ENCODE data around the gene HMCN1. TPM values are rescaled to one million over a fixed set of nuclear protein-coding genes. Genes with fewer than 3 reads are reported as not detected.

Gene HMCN1
- total and polyA plus RNA-seq, 9 donors, result 7.9 to 22.6 (median 11.2) TPM

- Histone ChIP-seq H3K4me1 (ENCODE audit: control insufficient read depth, insufficient read depth, low read length) (no peaks in the 10 kb centered on the region), H3K9me3 (replicated peaks; ENCODE audit: control insufficient read depth, low read depth, low read length) (no peaks in the 10 kb centered on the region), H3K27me3 (ENCODE audit: control insufficient read depth, insufficient read depth, low read length) (no peaks in the 10 kb centered on the region), H3K36me3 (ENCODE audit: control insufficient read depth, insufficient read depth, low read length) (no peaks in the 10 kb centered on the region), H3K27ac (ENCODE audit: low read length) (peak overlapping the region; percentile 77), H3K4me3 (ENCODE audit: low read length) (no peak overlapping the region)
- no peak for DNase-seq
Measured at GRCh38 chr1:185969524-185969991, 235.4 kb downstream of the HMCN1 start.

DNA sequence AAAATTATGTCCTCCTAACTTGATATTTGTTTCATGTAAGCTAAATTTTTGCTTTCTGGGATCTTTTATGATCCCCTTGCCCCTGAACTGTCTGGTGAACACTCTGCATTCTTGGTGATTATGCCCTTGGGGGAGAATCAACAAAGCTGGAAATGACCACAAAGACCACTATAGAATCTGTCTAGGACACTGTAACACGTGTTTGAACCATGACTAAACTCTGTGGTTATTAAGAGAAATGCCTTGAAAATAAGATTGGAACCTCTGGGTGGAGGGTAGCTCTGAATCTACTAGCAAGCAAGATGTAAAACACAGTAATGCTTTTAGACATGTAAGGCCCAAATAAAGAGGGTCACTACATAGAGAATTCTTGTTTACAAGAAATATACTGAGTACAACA is 237.5 kb downstream of the HMCN1 start:
- no peak overlapping the region for H3K27ac ChIP-seq (ENCODE audit: low read length)
- H3K4me1 ChIP-seq (ENCODE audit: control insufficient read depth, insufficient read depth, low read length), result no peaks in the 10 kb centered on the region
- no peak for DNase-seq
- no peaks in the 10 kb centered on the region for H3K9me3 ChIP-seq (replicated peaks; ENCODE audit: control insufficient read depth, low read depth, low read length)
- WGBS (ENCODE audit: insufficient coverage), result no CpG with 5 or more reads among the region's 1 CpG
- H3K36me3 ChIP-seq (ENCODE audit: control insufficient read depth, insufficient read depth, low read length), result no peaks in the 10 kb centered on the region
- H3K27me3 ChIP-seq (ENCODE audit: control insufficient read depth, insufficient read depth, low read length), result no peaks in the 10 kb centered on the region
- no peak overlapping the region for H3K4me3 ChIP-seq (ENCODE audit: low read length)

- Histone ChIP-seq H3K36me3 (ENCODE audit: control insufficient read depth, insufficient read depth, low read length) (no peaks in the 10 kb centered on the region), H3K4me1 (ENCODE audit: control insufficient read depth, insufficient read depth, low read length) (no peaks in the 10 kb centered on the region), H3K4me3 (ENCODE audit: low read length) (no peak overlapping the region), H3K27me3 (ENCODE audit: control insufficient read depth, insufficient read depth, low read length) (no peaks in the 10 kb centered on the region), H3K27ac (ENCODE audit: low read length) (no peak overlapping the region), H3K9me3 (replicated peaks; ENCODE audit: control insufficient read depth, low read depth, low read length) (no peaks in the 10 kb centered on the region)
- no CpG with 5 or more reads among the region's 3 CpGs for WGBS (ENCODE audit: insufficient coverage)
- no peak for DNase-seq
Measured at GRCh38 chr1:185972096-185972850, 238.1 kb downstream of the HMCN1 start.

- WGBS (ENCODE audit: insufficient coverage), result no CpG with 5 or more reads among the region's 1 CpG
- Histone ChIP-seq H3K27me3 (ENCODE audit: control insufficient read depth, insufficient read depth, low read length) (no peaks in the 10 kb centered on the region), H3K4me3 (ENCODE audit: low read length) (no peak overlapping the region), H3K36me3 (ENCODE audit: control insufficient read depth, insufficient read depth, low read length) (no peaks in the 10 kb centered on the region), H3K9me3 (replicated peaks; ENCODE audit: control insufficient read depth, low read depth, low read length) (no peaks in the 10 kb centered on the region), H3K27ac (ENCODE audit: low read length) (no peak overlapping the region), H3K4me1 (ENCODE audit: control insufficient read depth, insufficient read depth, low read length) (no peaks in the 10 kb centered on the region)
- DNase-seq, result no peak
Measured at GRCh38 chr1:185973645-185974044, 239.5 kb downstream of the HMCN1 start.

GRCh38 chr1:185974367-185975170 is 240.4 kb downstream of the HMCN1 start:
- H3K4me3 ChIP-seq (ENCODE audit: low read length), result no peak overlapping the region
- H3K27me3 ChIP-seq (ENCODE audit: control insufficient read depth, insufficient read depth, low read length), result no peaks in the 10 kb centered on the region
- H3K27ac ChIP-seq (ENCODE audit: low read length), result no peak overlapping the region
- peak; percentile 84 for DNase-seq
- no peaks in the 10 kb centered on the region for H3K4me1 ChIP-seq (ENCODE audit: control insufficient read depth, insufficient read depth, low read length)
- no peaks in the 10 kb centered on the region for H3K9me3 ChIP-seq (replicated peaks; ENCODE audit: control insufficient read depth, low read depth, low read length)
- no peaks in the 10 kb centered on the region for H3K36me3 ChIP-seq (ENCODE audit: control insufficient read depth, insufficient read depth, low read length)
- no CpG with 5 or more reads among the region's 3 CpGs for WGBS (ENCODE audit: insufficient coverage)

DNA sequence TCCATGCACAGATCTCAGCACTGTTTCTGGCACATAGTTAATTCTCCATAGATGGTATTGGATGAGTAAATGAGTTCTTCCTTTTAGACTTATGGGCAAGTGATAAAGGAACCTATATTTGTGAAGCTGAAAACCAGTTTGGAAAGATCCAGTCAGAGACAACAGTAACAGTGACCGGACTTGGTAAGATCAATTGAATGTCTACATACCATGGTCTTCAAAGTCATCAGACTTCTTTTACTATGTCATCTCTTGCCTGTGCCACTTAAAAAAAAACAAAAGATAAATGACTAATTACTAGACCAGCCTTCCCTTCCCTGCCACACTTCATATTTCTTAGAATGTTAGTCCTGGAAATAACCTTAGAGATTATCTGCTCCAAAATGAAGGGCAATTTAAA is 246.7 kb downstream of the HMCN1 start:
- 100% methylated on average over 1 of the region's 1 CpG for WGBS (ENCODE audit: insufficient coverage)
- Histone ChIP-seq H3K27ac (ENCODE audit: low read length) (no peak overlapping the region), H3K4me3 (ENCODE audit: low read length) (no peak overlapping the region), H3K4me1 (ENCODE audit: control insufficient read depth, insufficient read depth, low read length) (no peaks in the 10 kb centered on the region), H3K9me3 (replicated peaks; ENCODE audit: control insufficient read depth, low read depth, low read length) (no peaks in the 10 kb centered on the region), H3K36me3 (ENCODE audit: control insufficient read depth, insufficient read depth, low read length) (no peaks in the 10 kb centered on the region), H3K27me3 (ENCODE audit: control insufficient read depth, insufficient read depth, low read length) (no peaks in the 10 kb centered on the region)
- no peak for DNase-seq

- H3K4me3 ChIP-seq (ENCODE audit: low read length), result no peak overlapping the region
- H3K27ac ChIP-seq (ENCODE audit: low read length), result no peak overlapping the region
- WGBS (ENCODE audit: insufficient coverage), result no CpG with 5 or more reads among the region's 4 CpGs
- no peaks in the 10 kb centered on the region for H3K36me3 ChIP-seq (ENCODE audit: control insufficient read depth, insufficient read depth, low read length)
- H3K9me3 ChIP-seq (replicated peaks; ENCODE audit: control insufficient read depth, low read depth, low read length), result no peaks in the 10 kb centered on the region
- no peaks in the 10 kb centered on the region for H3K4me1 ChIP-seq (ENCODE audit: control insufficient read depth, insufficient read depth, low read length)
- H3K27me3 ChIP-seq (ENCODE audit: control insufficient read depth, insufficient read depth, low read length), result no peaks in the 10 kb centered on the region
- no peak for DNase-seq
Measured at GRCh38 chr1:185984113-185984836, 250.1 kb downstream of the HMCN1 start.

- Histone ChIP-seq H3K27ac (ENCODE audit: low read length) (no peak overlapping the region), H3K9me3 (replicated peaks; ENCODE audit: control insufficient read depth, low read depth, low read length) (no peaks in the 10 kb centered on the region), H3K4me1 (ENCODE audit: control insufficient read depth, insufficient read depth, low read length) (no peaks in the 10 kb centered on the region), H3K4me3 (ENCODE audit: low read length) (no peak overlapping the region), H3K27me3 (ENCODE audit: control insufficient read depth, insufficient read depth, low read length) (no peaks in the 10 kb centered on the region), H3K36me3 (ENCODE audit: control insufficient read depth, insufficient read depth, low read length) (no peaks in the 10 kb centered on the region)
- WGBS (ENCODE audit: insufficient coverage), result 88% methylated on average over 4 of the region's 7 CpGs
- no peak for DNase-seq
Measured at GRCh38 chr1:185987611-185988321, 253.6 kb downstream of the HMCN1 start.

DNA sequence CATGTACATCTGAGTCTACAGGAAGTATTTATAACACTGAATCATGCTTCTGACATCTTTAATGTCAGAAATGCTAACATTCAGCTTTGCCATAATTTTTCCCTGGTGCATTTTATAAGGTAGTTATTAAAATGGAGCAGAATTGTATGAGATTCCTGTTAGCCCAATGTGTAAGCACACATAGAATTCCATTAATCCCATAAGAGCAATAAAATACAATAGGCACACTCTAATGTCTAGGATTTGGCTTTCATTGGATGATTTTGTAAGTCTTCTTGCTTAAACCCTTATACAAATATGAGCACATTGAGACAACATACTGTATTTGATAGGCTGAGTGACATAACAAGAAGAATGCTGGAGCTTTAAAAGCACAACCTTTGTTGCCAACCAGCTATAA is 256.4 kb downstream of the HMCN1 start:
- H3K36me3 ChIP-seq (ENCODE audit: control insufficient read depth, insufficient read depth, low read length), result no peaks in the 10 kb centered on the region
- DNase-seq, result no peak
- no peaks in the 10 kb centered on the region for H3K27me3 ChIP-seq (ENCODE audit: control insufficient read depth, insufficient read depth, low read length)
- H3K4me3 ChIP-seq (ENCODE audit: low read length), result no peak overlapping the region
- H3K4me1 ChIP-seq (ENCODE audit: control insufficient read depth, insufficient read depth, low read length), result no peaks in the 10 kb centered on the region
- H3K9me3 ChIP-seq (replicated peaks; ENCODE audit: control insufficient read depth, low read depth, low read length), result no peaks in the 10 kb centered on the region
- no peak overlapping the region for H3K27ac ChIP-seq (ENCODE audit: low read length)

- Histone ChIP-seq H3K9me3 (replicated peaks; ENCODE audit: control insufficient read depth, low read depth, low read length) (no peaks in the 10 kb centered on the region), H3K27me3 (ENCODE audit: control insufficient read depth, insufficient read depth, low read length) (no peaks in the 10 kb centered on the region), H3K36me3 (ENCODE audit: control insufficient read depth, insufficient read depth, low read length) (no peaks in the 10 kb centered on the region), H3K4me3 (ENCODE audit: low read length) (no peak overlapping the region), H3K4me1 (ENCODE audit: control insufficient read depth, insufficient read depth, low read length) (no peaks in the 10 kb centered on the region), H3K27ac (ENCODE audit: low read length) (no peak overlapping the region)
- no peak for DNase-seq
- no CpG with 5 or more reads among the region's 2 CpGs for WGBS (ENCODE audit: insufficient coverage)
Measured at GRCh38 chr1:185991266-185991665, 257.1 kb downstream of the HMCN1 start.

All from muscle of leg (tissue), 11 donors.